Naive B cell (primary cell): ENCODE measurements around the gene RTP5. TPM values are rescaled to one million over a fixed set of nuclear protein-coding genes. Genes with fewer than 3 reads are reported as not detected.

Source experiments
- ATAC-seq, 2 donors: fragments of 150-1000 bp; cut with Tn5 transposase; 2 replicates each; pipeline ENCODE4 v1.10.0; 2021; ENCODE audit warnings: low read depth in 2 of 2, mild to moderate bottlenecking in 2 of 2, moderate library complexity in 2 of 2
- DNase-seq: peaks from one replicate; pipeline ENCODE4 v3.0.0; 2022
- H3K27ac Mint-ChIP-seq, 6 donors: one replicate each; pipeline ENCODE4 v1.8.0; 2020 to 2022; ENCODE audit warnings: mild to moderate bottlenecking in 6 of 6, mixed read lengths in 6 of 6, moderate library complexity in 5 of 6, inconsistent platforms in 2 of 6
- H3K27me3 Mint-ChIP-seq, 3 donors: one replicate each; pipeline ENCODE4 v1.8.0; 2021 to 2022; ENCODE audit warnings: mixed read lengths in 3 of 3, mild to moderate bottlenecking in 1 of 3
- H3K36me3 Mint-ChIP-seq, 2 donors: one replicate each; pipeline ENCODE4 v1.8.0; 2020 to 2022; ENCODE audit warnings: mixed read lengths in 2 of 2, inconsistent platforms in 1 of 2, mild to moderate bottlenecking in 1 of 2
- H3K4me1 Mint-ChIP-seq, 3 donors: one replicate each; pipeline ENCODE4 v1.8.0; 2020 to 2022; ENCODE audit warnings: mixed read lengths in 3 of 3, inconsistent platforms in 1 of 3, mild to moderate bottlenecking in 1 of 3, moderate library complexity in 1 of 3
- H3K4me3 Mint-ChIP-seq, 8 donors: one replicate each; pipeline ENCODE4 v1.8.0; 2020 to 2022; ENCODE audit warnings: mild to moderate bottlenecking in 8 of 8, mixed read lengths in 8 of 8, moderate library complexity in 8 of 8, inconsistent platforms in 2 of 8
- H3K9me3 Mint-ChIP-seq, 7 donors: one replicate each; pipeline ENCODE4 v1.8.0; 2020 to 2022; ENCODE audit warnings: mixed read lengths in 7 of 7, mild to moderate bottlenecking in 5 of 7, inconsistent platforms in 2 of 7, moderate library complexity in 1 of 7
- polyA plus RNA-seq, 6 donors: library from polyadenylated mRNA; unstranded; fragments of 300-500 nt; fragmentation: Illumina TruSeq; gene quantifications; one replicate each; pipeline ENCODE4 v1.2.3, GENCODE V29; 2021; ENCODE audit warnings: low read depth in 6 of 6

The RTP5 gene
- polyA plus RNA-seq, 6 donors from 2014 or later: not detected

DNA sequence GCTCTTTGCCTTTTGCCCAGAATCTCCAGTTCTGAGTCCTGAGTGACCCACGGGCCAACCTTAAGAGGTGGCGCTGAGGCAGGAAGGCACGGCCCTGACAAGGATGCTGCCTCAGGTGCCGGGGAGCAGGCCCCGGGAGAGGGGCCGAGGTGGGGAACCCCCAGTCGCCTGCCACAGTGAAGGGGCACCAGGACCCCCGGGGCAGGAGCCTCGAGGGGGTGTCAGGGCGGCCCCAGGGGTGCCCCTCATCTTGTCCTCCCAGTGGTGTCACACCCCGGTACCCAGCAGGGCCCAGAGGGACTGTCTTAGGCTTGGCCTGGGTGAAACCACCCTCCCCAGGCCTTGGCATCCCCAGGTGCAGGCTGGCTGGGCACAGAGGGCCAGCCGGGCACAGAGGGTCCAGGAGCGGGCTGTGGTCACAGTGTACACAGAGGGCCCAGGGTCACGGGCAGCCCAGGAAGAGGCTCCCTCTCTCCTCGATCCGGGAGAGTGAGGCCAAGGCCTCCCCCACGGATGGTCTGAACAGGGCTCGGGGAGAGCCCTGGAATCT is 11.9 kb upstream of the RTP5 start:
- ATAC-seq (no peak), DNase-seq (no peak)
- peaks cover 0 to 15% of the 10 kb centered on the region in 2 donors for H3K36me3 Mint-ChIP-seq
- H3K4me1 Mint-ChIP-seq: peaks cover 4 to 16% (median 7%) of the 10 kb centered on the region in 3 donors
- peak overlapping the region in 1 of 6 donors; percentile 29 for H3K27ac Mint-ChIP-seq
- peak overlapping the region in 2 of 8 donors; percentile 25 to 63 for H3K4me3 Mint-ChIP-seq
- peaks cover 18 to 39% (median 19%) of the 10 kb centered on the region in 3 donors for H3K27me3 Mint-ChIP-seq
- no peaks in the 10 kb centered on the region for H3K9me3 Mint-ChIP-seq

DNA sequence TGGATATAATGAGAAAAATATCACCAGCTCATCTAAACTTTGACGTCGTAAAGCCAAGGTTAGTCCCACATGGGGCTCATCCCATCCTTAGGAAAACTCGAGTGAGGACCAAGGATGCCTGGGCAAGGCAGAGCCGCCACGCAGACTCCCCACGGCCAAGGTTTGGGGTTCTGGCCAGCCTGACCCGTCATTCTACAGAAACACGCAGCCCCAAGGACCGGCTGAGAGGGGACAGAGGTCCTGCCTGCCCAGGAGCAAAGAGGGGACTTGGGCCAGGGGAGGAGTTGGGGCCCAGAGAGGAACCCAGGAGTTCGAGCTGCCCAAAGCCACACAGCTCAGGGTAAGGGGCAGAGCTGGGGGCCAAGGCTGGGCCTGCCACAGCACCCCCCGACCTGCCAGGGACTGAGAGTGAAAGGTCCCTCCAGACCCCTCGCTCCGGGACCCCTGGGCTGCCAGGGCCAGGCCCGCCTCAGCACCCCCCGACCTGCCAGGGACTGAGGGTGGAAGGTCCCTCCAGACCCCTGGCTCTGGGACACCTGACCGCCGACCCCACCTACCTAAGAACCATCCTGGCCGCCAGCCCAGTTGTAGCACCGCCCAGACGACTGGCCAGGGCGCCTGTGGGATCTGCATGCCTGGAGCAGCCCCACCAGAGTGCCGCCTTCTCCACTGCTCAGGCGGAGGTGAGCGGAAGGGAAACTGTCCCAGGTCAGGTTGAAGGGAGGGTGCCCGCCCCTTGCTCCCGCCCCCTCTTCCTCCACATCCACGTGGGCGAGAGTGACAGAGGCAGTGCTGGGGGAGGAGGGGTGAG is 11.1 kb upstream of the RTP5 start, which contains the start of gene PDCD1:
Gene PDCD1 (minus strand): TSS at position 689 of the 811 bp plus-strand sequence. CDS start 56 bp downstream, at position 633.
- Mint-ChIP-seq H3K4me1 (peaks cover 4 to 16% (median 7%) of the 10 kb centered on the region in 3 donors), H3K4me3 (peak within 1 kb of the TSS in 7 of 8 donors; percentile 36 to 79 (median 66)), H3K9me3 (no peaks in the 10 kb centered on the region), H3K27ac (peak within 1 kb of the TSS in 5 of 6 donors; percentile 75 to 95 (median 87)), H3K36me3 (peaks cover 0 to 15% of the 10 kb centered on the region in 2 donors), H3K27me3 (peaks cover 18 to 42% (median 27%) of the 10 kb centered on the region in 3 donors)
- ATAC-seq (peak; percentile 23 to 44), DNase-seq (no peak)

DNA sequence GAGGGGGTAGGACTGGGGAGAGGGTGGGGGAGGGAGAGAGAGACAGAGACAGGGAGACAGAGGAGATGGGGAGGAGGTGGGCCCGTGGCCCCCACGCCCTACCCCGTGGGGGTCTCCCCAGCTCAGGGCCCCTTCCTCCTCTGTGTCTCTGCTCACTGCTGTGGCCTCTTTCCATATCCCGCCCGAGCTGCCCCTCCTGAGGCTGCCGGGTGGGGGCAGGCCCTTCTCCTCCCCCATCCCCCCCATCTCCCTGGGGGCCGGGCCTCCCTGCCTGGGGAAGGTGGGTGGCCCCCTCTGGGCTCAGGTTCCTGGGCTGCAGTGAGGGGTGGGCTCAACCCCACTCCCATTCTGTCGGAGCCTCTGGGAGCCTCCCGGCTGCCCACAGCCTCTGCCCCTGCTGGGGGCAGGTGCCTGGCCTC is 10.5 kb upstream of the RTP5 start:
- Mint-ChIP-seq H3K36me3 (peaks cover 0 to 18% of the 10 kb centered on the region in 2 donors), H3K27me3 (peaks cover 22 to 45% (median 29%) of the 10 kb centered on the region in 3 donors), H3K4me3 (peak overlapping the region in 1 of 8 donors; percentile 75), H3K9me3 (peaks cover 0 to under 1% (median 0%) of the 10 kb centered on the region in 7 donors), H3K4me1 (peaks cover 6 to 18% (median 7%) of the 10 kb centered on the region in 3 donors), H3K27ac (peak overlapping the region in 1 of 6 donors; percentile 90)
- DNase-seq: no peak
- peak; percentile 4 to 8 for ATAC-seq

DNA sequence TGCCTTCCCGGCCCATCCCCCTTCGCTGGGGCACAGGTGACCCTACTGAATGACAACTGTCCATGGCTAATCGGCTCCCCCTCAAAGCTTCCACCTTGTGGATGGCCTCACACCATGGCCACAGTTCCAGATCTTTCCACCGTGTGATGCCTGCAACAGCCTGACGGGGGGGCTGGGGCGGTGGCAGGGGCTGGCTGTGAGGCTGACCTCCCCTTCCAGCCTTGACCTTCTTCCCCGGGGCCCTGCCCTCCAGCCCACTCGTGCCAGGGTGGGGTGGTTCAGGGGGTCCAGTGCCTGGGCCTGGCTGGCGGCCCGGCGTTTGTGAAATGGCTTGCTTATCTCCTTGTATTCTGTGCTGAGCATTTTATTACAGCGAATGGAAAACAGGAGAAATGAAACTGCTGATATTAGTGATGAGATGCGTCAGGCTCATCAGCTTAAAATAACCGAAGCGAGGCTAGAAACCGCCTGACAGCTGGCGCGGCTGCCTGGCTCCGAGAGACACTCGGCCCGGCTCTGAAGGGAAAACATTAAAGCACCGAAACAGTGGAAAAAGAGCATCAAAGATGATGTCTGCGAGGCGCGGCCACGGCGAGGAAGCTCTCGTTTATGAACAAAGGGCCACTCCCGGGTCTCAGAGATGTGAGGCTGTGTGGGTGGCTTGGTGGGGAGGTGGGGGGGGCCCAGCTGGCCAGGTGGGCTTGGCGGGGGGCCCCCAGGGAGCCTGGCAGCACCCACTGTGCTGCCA is 9.9 kb upstream of the RTP5 start:
- peak overlapping the region in 5 of 6 donors; percentile 75 to 95 (median 87) for H3K27ac Mint-ChIP-seq
- H3K4me1 Mint-ChIP-seq: peaks cover 7 to 24% (median 12%) of the 10 kb centered on the region in 3 donors
- H3K36me3 Mint-ChIP-seq: peaks cover 0 to 24% of the 10 kb centered on the region in 2 donors
- peak overlapping the region in 7 of 8 donors; percentile 36 to 79 (median 66) for H3K4me3 Mint-ChIP-seq
- ATAC-seq (peak; percentile 79 to 81), DNase-seq (peak; percentile 43)
- peaks cover 27 to 51% (median 35%) of the 10 kb centered on the region in 3 donors for H3K27me3 Mint-ChIP-seq
- H3K9me3 Mint-ChIP-seq: peaks cover 0 to 6% (median 0%) of the 10 kb centered on the region in 7 donors

DNA sequence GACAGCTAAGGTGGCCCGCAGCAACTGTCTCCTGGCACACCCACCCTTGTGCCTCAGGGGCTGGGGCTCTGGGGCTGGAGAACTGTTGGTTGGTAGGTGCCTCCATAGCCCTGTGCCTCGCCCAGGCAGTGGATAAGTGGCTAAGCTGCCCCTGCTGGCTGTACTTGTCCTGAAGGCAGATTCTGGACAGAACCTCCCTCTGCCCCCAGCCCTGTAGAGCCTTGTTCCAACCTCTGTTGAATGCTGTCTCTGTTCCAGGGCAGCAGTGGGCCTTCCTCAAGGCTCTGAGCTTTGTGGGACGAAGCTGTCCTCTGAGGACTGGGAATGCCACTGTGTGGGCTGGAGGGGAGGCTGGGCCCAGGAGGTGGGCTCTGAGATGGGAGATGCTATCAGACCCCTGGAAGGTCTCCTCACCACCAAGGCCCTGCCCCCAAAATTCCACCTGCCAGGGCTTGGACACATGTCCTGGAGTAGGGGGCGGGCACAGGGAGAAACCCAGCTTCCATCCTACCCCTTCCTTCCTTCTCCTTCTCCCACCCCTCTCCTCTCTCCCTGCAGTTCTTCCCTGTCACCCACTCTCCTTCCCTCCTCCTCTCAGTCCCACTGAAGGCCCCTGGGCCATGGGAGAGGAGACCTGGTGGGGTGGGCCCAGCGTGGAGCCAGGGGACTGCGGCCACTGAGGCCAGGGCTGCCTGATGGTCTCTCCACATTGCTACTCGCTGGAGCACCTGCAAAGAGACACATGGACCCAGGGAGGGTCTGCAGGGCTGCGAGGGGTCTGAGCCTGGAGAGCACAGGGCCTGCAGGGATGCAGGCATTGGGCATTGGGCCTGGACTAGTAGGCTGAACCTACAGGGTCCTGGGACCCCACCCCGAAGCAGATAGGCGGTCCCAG is 9.1 kb upstream of the RTP5 start:
- peaks cover 7 to 32% (median 20%) of the 10 kb centered on the region in 3 donors for H3K4me1 Mint-ChIP-seq
- peaks cover 36 to 60% (median 43%) of the 10 kb centered on the region in 3 donors for H3K27me3 Mint-ChIP-seq
- peak; percentile 25 to 30 for ATAC-seq
- H3K9me3 Mint-ChIP-seq: peaks cover 0 to 11% (median 0%) of the 10 kb centered on the region in 7 donors
- H3K36me3 Mint-ChIP-seq: peaks cover 0 to 32% of the 10 kb centered on the region in 2 donors
- H3K27ac Mint-ChIP-seq: peak overlapping the region in 1 of 6 donors; percentile 90
- DNase-seq: no peak
- peak overlapping the region in 2 of 8 donors; percentile 47 to 75 for H3K4me3 Mint-ChIP-seq

DNA sequence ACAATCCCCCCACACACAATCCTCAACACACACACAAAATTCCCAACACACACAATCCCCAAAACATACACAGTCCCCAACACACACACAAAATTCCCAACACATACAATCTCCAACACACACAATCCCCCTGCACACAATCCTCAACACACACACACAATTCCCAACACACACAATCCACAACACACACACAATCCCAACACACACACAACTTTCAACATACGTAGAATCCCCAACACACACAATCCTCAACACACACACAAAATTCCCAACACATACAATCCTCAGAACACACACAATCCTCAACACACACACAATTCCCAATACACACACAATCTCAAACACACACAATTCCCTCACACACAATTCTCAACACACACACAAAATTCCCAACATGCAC is 8.3 kb upstream of the RTP5 start:
- DNase-seq: no peak
- Mint-ChIP-seq H3K9me3 (peaks cover 0 to 11% (median 0%) of the 10 kb centered on the region in 7 donors), H3K4me3 (peak overlapping the region in 3 of 8 donors; percentile 10 to 73 (median 13)), H3K36me3 (peaks cover 0 to 39% of the 10 kb centered on the region in 2 donors), H3K27ac (peak overlapping the region in 4 of 6 donors; percentile 1 to 78 (median 37)), H3K27me3 (peaks cover 44 to 59% (median 50%) of the 10 kb centered on the region in 3 donors), H3K4me1 (peaks cover 12 to 38% (median 26%) of the 10 kb centered on the region in 3 donors)
- no peak for ATAC-seq

DNA sequence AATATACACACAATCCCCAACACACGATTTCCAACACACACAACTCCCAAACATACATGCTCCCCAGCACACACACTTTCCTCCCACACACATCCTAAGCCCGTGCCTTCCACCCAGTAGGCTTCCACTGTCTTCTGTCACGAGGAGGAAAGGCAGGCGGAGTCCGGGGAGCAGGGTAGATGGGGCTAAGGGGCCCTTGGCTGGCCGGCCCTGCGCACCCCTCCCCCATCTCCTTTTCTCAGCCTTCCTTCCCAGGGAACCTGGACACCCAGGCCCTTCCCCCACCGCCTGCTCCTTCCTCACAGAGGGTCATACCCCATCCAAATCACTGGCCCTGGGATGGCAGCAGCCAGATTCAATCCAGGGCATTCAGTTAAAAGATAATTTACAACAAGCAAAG is 7.4 kb upstream of the RTP5 start:
- H3K27ac Mint-ChIP-seq: peak overlapping the region in 1 of 6 donors; percentile 52
- no peak for DNase-seq
- peaks cover 0 to 39% of the 10 kb centered on the region in 2 donors for H3K36me3 Mint-ChIP-seq
- H3K9me3 Mint-ChIP-seq: peaks cover 0 to 11% (median 0%) of the 10 kb centered on the region in 7 donors
- H3K4me1 Mint-ChIP-seq: peaks cover 12 to 38% (median 26%) of the 10 kb centered on the region in 3 donors
- ATAC-seq: no peak
- H3K27me3 Mint-ChIP-seq: peaks cover 44 to 52% (median 50%) of the 10 kb centered on the region in 3 donors
- no peak overlapping the region for H3K4me3 Mint-ChIP-seq

DNA sequence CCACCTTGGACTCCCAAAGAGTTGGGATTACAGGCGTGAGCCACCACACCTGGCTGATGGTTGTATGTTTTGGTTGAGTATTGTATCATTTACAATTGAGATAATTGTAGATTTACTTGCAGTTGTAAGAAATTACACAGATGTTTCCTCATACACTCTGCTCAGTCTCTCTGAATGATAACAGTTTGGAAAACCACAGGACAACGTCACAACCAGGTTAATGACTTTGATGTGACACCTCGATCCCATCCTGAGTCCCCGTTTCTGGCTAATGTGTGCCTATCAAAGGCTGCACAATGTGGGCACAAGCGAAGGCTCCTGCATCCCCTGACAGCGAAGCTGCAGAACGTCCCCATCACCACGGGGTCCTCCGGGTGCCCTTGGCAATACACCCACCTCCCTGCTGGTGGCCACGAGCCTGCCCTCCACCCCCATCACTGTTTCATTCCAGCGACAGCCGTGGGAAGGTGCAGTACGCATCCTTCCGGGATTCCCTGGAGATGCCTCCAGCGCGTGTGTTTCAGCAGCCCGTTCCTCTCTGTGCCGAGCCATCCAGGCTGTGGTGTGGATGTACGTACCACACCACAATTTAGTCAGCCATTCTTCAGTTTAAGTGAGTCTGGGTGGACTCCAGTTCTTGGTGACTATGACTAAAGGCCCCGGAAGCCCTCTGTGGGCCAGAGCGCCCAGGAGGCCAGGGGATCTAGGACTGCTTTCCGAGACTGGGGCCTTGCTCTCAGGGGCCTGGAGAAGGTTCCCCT is 6.6 kb upstream of the RTP5 start:
- DNase-seq: no peak
- Mint-ChIP-seq H3K27ac (no peak overlapping the region), H3K27me3 (peaks cover 44 to 52% (median 52%) of the 10 kb centered on the region in 3 donors), H3K36me3 (peaks cover 0 to 39% of the 10 kb centered on the region in 2 donors), H3K4me3 (peak overlapping the region in 1 of 8 donors; percentile 40), H3K9me3 (peaks cover 0 to 11% (median 0%) of the 10 kb centered on the region in 7 donors), H3K4me1 (peaks cover 12 to 38% (median 26%) of the 10 kb centered on the region in 3 donors)
- ATAC-seq: no peak

DNA sequence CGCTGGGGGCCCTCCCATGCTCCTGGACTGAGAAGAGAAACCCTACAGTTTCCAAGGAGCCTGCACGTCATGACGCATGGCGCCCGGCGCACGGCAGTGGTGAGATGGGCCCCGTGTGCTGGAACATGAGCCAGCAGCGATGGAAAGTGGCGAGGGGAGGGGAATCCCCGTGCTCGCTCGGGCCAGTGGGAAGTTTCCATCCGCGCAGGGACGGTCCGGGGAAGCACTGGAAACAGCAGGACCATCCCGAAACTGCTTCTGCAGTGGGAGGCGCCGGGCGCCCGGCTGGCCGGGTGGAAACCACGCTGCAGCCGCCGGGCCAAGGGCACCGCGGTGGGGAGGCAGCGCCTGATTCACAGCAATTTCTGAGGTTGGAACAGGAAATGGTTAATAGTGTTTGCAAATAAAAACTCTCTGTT is 6.0 kb upstream of the RTP5 start:
- H3K4me3 Mint-ChIP-seq: no peak overlapping the region
- peaks cover 0 to 11% (median 0%) of the 10 kb centered on the region in 7 donors for H3K9me3 Mint-ChIP-seq
- peaks cover 44 to 57% (median 52%) of the 10 kb centered on the region in 3 donors for H3K27me3 Mint-ChIP-seq
- H3K36me3 Mint-ChIP-seq: peaks cover 0 to 39% of the 10 kb centered on the region in 2 donors
- peaks cover 16 to 38% (median 26%) of the 10 kb centered on the region in 3 donors for H3K4me1 Mint-ChIP-seq
- DNase-seq: no peak
- no peak overlapping the region for H3K27ac Mint-ChIP-seq
- no peak for ATAC-seq

DNA sequence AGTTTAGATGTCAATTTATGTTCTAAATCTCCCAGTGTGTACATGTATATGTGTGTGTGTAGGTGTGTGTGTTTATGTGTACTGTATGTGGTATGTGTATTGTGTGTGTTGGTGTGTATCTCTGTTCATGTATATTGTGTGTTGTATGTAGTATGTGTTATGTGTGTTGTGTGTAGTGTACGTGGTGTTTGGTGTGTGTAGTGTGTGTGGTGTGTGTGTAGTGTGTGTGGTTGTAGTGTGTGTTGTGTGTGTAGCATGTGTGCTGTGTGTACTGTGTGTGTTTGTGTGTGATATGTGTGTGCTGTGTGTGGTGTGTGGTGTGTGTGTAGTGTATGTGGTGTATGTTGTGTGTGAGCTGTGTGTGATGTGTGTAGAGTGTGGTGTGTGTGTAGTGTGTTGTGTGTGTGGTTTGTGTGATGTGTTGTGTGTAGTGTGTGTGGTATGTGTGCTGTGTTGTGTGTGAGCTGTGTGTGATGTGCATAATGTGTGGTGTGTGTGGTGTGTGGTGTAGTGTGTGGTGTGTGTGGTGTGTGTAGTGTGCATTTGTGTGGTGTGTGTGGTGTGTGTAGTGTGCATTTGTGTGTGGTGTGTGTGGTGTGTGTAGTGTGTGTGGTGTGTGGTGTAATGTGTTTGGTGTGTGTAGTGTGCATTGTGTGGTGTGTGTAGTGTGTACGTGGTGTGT is 5.2 kb upstream of the RTP5 start:
- Mint-ChIP-seq H3K9me3 (peaks cover 0 to 11% (median 0%) of the 10 kb centered on the region in 7 donors), H3K4me3 (no peak overlapping the region), H3K36me3 (peaks cover 0 to 39% of the 10 kb centered on the region in 2 donors), H3K27ac (peak overlapping the region in 3 of 6 donors; percentile 21 to 79 (median 54)), H3K27me3 (peaks cover 44 to 58% (median 52%) of the 10 kb centered on the region in 3 donors), H3K4me1 (peaks cover 14 to 38% (median 26%) of the 10 kb centered on the region in 3 donors)
- DNase-seq: no peak
- no peak for ATAC-seq

DNA sequence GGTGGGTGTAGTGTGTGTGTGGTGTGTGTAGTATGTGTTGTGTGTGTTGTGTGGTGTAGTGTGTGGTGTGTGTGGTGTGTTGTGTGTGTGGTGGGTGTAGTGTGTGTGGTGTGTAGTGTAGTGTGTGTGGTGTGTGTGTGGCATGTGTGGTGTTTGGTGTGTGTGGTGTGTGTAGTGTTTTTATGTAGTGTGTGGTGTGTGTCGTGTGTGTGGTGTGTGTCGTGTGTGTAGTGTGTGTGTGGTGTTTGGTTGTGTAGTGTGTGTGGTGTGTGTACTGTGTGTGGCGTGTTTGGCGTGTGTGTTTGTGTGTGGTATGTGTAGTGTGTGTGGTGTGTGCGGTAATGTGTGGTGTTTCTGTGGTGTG is 4.7 kb upstream of the RTP5 start:
- H3K9me3 Mint-ChIP-seq: peaks cover 0 to 11% (median 0%) of the 10 kb centered on the region in 7 donors
- H3K4me3 Mint-ChIP-seq: no peak overlapping the region
- DNase-seq (no peak), ATAC-seq (no peak)
- H3K27ac Mint-ChIP-seq: peak overlapping the region in 2 of 6 donors; percentile 36 to 78
- H3K36me3 Mint-ChIP-seq: peaks cover 0 to 39% of the 10 kb centered on the region in 2 donors
- peaks cover 44 to 55% (median 48%) of the 10 kb centered on the region in 3 donors for H3K27me3 Mint-ChIP-seq
- H3K4me1 Mint-ChIP-seq: peaks cover 10 to 34% (median 22%) of the 10 kb centered on the region in 3 donors
